Stimulated activated CD4-positive, alpha-beta T cell treated with anti-CD3 and anti-CD28 coated beads, Interleukin-12 subunit alpha, Interleukin-12 subunit beta, amount 100 ng/mL, for 48 hours (primary cell): ENCODE measurements around the gene CIB4.

ENCODE experiments used
- DNase-seq, 3 donors: peaks; one replicate each; pipeline ENCODE4 v3.0.0-alpha.2; 2020; ENCODE audit warnings: low read depth in 2 of 3, low spot score in 1 of 3

The CIB4 gene

DNA sequence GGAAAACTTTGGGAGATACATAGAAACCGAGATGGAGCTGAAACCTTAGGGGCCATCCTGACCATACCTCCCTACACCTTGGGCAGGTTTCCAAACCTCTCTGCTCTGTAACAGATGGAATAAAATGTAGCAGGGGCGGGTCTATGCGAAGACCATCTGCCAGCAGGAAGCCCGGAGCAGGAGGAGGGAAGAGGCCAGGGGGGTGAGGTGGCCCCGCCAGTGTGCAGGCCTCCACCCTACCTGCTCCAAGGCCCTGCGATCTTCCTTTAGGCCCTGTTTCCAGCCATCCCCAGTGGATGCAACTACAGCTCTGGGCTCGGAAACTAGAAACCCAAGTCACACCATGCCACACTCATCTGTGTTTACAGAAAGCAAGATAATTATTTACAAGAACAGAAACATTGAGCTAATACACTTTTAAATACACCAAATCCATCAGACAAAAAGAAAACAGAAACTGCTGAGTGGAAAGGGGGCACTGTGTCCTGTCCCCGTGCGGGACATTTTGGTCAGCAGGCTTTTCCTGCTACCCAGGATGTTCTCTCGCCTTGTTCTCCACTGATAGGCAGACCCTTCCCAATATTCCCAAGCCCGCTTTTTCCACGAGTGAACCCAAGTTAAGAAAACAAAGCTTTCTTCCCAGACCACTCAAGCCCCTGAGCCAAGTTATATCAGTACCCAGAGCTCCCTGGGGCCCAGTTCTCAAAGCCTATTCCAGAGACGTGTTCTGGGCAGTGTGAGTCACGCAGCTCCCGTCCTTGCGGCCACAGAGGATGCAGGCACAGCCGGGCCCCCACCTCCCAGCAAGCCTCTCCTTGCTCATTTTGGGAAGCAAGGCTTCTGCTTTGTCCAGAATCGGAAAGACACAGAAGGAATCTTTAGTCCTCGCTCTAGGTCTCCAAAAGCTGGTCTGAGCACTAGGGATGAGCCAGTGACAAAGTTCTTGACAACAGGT lies 17.3 kb downstream of the CIB4 start:
- DNase-seq: no peak

DNA sequence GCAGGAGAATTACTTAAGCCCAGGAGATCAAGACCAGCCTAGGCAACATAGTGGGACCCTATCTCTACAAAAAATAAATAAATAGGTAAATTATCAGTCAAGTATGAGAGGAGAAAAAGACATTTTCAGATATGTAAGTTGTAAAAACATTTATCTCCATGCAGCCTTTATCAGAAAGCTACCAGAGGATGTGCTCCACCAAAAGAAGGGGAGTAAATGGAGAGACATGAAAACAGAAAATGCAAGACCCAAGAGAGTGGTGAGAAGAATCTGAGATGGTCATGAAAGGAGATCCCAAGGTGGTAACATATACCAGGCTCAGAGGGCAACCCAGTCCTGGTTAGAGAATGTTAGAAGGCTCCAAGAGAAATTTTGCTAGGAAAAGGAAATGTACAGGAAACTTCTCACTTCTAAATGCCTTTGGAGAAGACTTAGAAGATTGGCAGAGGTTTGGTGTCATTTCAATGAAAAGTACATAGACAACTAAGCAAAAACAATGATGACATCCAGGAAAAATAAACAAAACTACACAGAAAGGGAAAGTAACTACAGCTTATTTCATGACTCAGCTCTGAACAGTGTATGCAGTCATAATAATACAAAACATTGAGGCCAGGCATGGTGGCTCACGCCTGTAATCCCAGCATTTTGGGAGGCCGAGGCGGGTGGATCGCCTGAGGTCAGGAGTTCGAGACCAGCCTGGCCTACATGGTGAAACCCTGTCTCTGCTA lies 19.5 kb downstream of the CIB4 start:
- no peak for DNase-seq

DNA sequence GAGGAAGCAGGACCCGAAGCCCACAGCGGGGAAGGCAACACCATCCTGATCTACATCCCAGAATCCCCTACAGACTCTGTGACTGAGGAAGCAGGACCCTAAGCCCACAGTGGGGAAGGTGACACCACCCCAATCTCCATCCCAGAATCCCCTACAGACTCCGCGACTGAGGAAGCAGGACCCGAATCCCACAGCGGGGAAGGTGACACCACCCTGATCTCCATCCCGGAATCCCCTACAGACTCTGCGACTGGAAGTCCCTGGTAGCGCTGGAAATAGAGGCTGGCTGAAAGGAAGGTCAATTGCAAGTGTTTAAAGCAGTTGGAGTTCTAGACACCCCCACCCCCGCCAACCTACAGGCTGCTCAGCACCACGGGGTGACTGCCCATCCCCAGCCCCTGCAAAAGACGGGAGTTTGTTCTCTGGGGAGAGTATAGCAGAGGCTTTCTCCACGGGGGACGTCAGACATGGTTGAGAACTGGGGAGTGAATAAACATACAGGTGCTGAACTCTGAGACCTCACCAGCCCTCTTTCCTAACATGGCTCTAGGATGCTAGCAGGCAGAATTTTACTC lies 21.0 kb downstream of the CIB4 start:
- no peak for DNase-seq

DNA sequence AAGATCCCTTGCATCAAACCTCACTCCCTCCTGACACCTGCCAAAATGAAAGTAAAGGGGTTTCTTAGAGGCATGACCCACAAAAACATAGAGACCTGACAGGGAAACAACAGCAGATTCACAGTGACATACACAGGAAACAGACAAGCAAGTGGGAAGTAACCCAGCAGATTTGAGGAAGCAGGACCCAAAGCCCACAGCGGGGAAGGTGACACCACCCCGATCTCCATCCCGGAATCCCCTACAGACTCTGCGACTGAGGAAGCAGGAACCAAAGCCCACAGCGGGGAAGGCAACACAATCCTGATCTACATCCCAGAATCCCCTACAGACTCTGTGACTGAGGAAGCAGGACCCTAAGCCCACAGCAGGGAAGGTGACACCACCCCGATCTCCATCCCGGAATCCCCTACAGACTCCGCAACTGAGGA lies 21.6 kb downstream of the CIB4 start:
- DNase-seq: no peak

DNA sequence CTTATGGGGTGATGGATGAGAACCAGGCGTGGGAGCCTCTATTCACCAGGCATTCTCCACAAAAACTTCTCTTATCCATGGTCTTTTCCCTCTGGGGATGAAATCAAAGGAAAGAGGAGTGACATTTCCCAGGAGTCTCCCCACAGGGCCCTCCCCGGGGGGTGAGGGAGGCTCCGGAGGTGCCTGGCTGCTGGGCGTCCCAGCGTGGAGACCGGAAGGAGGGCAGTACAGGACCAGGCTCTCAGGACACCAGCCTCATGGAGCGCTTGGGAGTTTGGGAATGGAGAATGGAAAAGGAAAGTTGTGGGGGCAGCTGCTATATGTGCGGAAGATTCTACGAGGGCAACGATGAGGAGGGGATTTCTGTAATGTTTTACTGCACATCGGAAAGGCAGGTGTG lies 22.1 kb downstream of the CIB4 start:
- DNase-seq: no peak

DNA sequence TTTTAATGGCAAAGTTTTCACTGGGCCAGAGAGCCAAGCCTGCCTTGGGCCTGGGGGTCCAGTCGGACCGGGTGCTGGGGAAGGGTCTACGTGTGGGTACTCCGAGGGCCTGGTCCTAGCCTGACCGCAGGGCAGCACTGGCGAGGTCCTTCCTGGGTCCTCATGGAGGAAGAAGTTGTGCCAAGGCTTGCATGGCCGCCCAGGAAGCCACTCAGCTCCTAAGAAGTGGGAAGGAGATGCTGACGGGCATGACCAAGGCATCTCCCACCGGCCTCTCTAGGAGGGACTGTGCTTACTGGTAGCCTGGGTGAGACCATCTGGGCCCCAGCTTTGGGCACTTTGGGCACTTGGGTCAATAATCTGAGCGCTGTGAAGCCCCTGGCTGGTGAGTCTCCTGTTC lies 22.6 kb downstream of the CIB4 start:
- no peak for DNase-seq

DNA sequence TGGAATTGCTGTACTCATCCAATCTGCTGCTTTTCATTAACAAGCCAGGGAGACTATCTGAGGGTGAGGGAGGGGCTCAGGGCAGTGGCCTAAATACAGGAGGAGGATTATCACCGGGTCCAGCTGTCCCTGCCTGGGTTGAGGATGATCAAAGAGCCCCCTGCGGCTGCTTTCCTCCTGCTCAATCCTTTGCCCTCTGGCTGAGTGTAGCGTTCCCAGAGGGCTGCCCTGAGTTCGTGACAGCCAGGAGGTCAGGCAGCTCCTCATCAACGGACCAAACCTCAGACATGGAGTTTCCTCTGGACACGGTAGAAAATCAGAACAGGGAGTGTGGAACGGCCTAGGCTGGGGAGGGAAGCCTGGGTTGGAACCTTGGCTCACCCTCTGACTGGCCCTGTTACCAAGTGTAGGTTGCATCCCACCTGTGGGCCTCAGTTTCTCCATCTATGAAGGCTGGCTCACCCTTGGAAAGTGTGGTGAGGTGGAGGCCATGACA lies 23.5 kb downstream of the CIB4 start:
- DNase-seq: no peak

DNA sequence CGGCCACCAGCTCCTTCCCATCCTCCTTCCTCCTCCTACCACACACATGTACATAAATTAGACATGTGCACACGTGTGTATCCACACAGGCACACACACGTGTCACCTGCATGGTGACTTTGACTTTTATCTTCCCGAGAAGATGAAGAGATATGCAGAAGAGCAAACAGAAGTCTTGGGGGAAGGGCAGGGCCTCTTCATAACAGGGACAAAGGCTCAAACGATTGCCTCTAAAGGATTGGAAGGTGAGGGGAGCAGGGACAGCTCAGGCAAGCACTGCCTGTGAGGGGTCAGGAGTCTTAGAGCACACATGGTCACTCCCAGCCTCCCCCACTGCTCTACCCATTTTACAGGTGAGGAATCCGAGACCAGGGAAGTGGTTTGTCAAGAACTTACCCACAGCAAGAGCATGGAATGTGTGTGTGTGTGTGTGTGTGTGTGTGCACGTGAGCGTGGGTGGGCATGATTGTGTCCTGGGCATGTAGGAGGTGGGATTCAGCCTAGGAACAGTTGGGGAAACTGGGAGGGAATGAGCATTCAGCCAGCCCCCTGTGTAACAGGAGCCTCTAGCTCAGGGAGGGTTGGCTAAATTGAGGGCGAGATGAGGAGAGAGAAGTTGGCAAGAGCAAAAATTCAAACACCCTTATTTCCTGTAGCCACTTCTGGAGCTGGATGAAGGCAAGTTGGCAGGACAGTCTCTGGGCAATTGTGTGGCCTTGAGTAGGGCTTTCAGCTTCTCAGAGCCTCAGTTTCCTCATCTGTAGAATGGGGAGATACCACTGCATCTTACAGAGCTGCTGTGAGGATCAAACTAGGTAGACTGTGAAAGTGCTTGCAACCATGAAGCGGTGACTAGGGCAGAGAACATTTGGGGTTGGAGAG lies 24.2 kb downstream of the CIB4 start:
- DNase-seq: no peak

DNA sequence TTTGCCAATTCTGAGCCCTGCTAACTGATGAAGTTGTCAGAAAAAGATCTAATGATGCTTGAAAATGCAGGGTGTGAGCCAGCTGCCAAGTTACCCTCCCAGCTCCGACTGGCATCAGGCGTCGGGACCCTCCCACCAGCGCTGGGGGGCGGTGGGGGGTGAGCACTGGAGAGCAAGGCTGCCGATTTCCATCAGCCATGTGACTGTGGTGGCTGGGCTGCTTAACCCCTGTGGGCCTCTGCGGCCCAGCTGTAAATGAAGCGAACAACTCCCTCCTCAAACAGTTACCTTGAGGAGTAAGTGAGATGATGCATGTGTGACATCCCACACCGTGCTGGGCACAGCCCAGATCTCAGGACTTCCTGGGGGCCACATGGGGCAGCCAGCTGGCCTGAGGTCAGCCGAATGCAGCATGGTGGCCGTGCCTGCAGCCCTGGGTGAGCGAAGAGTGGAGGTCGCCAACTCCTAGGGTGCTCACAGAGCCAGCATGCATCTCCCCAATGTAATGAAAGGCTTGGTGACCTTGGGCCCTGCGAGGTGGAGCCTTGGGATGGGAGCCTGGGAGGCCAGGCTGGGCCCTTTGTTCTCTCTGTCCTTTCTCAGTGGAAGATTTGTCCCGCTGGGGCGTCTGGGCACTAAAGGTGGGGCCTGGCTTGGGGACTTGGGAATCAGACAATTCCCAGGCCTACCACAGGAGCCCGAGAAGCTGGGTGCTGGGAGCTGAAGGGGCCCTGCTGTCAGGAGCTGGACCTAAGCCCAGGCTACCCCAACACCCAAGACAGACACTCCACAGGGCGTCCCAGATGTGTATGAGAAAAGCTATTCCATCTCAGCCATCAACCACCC lies 25.1 kb downstream of the CIB4 start:
- DNase-seq: no peak

DNA sequence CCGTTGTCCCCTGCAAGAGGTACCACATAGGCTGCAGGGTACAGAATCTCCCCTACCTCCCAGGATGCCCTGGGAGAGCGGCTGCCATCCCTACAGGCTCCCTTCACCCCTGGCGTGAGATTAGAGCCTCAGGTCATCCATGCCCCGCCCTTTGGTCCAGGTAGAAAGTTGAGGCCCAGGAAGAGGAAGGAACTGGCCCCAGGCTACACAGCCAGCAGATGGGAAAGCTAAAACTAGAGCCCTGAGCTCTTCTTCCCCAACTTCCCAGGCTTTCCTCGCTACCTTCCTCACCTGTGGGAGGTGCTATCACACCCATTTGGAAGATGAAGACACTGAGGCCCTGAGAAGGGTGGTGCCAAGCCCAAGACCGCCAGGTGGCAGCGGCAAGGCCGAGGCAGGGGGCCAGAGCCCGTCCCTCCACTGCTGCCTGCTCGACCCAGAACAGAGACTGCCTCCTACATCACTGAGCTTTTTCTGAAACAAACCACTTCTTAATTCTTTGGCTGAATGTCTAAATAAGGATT lies 25.8 kb downstream of the CIB4 start:
- no peak for DNase-seq

DNA sequence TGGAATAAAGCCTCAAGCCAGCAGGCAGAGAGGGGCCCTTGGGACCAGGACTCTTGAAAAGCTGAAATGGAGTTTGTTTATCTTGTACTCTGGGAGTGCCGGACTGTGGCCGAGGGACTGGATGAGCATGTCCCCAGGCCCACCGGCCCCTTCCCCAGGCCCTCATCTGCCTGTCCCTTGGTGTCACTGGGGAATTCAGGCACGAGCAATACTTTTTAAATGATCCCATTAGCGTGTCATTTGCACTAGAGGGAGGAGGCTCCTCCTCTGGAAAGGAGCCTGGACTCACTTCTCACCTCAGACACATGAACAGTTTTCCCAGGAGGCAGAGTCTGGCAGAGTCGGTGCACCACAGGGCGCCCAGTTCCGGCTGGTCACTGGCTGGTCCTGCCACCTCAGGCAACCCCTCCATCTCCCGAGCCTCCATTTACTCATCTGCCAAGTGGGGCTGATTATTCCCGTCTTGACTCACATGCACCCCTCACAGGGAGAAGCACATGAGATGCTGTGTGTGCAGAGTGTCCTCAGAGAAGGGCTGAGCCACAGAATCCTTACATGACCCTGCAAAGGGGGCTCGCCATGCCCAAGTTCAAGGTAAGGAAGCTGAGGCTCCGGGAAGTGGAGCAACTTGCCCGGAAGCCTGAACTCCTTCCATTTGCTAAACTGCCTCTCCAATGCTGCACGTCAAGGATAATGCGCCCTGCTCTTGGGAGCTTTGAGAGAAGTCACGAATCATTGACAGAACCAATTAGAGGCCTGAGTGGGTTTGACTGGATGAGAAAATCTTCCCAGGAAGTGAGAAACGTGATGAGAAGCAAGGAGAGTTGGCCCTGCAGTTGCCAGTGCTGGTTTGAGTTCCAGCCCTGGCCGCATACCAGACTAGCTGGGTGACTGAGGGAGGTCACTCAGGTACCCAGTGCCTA lies 26.7 kb downstream of the CIB4 start:
- no peak for DNase-seq

DNA sequence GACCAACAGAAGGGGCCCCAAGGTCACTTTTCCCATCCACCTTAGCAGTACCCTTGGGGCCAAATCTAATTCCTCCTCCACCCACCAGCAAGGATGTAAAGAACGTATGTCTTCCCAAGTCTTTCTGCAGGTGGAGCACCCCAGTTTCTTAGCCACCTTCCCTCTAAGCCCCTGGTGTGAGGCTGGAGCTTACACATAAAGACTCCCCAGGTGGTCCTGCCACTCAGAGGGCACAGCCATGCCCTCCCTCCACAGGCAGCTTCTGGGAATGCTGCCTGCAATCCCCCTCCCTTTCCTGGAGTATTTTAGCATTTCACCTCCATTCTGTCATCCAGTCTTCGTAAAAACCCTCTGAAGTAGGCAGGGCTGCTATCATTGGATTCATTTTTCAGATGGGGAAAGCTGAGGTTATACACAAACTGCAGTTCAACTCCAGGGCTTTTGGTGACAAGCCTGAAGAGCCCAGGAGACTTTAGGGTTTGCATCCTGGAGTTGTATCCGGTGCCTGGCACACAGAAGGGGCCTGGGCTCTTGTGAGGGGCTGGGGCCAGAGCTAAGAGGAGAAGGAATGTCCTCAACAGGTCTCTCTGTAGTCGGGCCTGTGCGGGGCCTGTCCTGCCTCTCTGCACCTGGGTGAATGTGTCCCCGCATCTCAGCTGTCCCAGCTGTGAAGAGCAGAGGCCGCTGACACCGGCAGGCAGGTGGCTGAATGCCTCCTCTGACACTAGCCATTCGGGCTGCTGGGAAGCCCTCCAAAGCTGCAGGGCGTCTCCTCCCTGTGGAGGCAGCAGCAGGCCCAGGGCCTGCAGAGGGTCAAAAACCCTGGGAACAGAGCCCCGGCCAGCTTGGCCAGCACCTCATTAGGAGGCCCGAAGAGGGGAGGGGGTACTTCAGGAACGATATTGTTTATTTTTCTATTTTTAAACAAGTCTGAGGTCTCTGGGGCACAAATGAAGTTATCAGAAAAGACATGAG lies 27.6 kb downstream of the CIB4 start:
- no peak for DNase-seq

DNA sequence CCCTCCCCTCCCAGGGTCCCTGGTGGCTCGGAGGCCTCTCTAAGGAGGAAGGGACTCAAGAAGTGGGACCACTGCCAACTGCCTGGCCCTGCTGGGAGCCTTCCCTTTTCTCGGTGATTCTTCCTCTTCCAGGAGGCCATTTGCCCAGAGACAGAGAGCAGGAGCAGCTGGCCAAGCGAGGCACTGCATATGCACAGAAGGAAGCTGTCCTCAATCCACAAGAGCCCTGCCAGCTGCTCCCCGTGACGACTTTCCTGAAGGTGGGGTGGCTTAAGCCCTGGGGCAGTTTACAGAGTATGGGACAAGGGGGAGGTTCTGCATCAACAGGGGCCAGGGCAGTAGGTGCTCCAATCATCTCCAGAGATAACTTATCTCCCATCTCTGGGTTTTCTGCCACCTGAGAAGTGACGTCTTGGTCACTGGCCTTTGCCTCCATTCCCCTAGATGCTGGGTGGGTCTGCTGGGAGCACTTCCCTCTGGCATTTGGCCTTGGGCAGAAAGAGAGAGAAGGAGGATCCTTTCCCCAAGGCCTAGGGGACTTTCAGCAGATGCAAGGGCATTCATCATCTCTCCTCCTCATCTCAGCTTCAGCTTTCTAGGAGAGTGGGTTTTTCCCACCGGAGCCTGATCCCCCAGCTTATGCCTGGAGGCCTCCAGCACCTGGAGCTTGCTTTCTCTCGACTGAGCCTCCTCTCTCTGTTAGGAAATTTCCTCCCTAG lies 28.5 kb downstream of the CIB4 start:
- no peak for DNase-seq

DNA sequence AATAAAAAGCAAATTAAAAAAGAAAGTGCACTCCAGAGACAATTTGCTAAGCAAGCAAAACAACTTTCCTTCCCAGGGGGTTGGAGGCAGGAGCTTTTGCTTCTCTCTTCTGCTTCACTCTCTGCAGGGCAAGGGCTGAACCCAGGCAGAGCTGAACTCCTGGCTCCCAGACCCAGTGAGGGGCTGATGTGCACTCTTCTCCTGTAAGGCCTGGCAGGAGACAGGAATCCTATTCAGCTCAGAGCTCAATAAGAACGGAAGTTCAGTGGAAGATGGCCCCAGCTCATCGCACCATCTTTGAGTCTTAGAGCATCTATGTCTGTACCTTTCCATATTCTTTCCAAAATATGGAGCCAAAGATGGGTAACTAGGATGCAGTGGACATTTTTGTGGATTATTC lies 29.1 kb downstream of the CIB4 start:
- no peak for DNase-seq

DNA sequence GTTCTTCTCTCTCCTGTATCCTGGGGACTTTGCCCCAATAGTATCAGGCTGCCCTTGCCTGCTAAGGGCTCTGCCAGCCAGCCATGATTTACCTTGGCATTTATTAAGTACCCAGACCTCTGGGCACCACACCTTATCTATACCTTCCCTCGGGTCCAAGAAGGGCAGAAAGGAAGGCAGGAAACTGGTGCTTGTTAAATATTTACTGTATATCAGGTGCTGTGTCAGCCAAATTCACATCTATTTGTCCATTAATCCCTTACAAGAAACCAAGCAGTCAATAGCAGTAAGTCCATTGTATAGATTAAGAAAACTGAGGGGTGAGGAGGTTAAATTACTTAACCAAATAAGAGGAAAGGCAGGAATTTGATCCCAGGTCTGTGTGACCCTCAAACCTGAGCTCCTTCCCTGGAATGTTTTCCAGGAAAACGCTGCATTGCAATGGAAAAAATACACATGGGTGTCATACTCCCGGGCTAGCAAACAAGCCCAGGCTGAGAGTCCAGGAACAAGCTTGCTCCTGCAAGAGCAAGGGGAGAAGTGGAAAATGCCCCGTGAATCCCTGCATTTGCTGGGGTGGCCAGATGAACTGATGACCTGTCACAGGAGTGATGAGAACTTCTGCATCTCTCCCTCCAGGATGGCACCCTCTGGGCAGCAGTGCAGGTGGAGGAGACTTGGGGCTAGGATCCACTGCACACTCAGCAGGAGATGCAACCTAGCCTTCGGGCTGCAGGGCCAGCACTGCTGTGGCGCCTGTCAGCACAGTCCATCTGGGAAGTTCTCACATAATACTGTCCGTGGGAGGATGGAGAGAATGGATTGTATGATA lies 30.4 kb downstream of the CIB4 start:
- DNase-seq: no peak

DNA sequence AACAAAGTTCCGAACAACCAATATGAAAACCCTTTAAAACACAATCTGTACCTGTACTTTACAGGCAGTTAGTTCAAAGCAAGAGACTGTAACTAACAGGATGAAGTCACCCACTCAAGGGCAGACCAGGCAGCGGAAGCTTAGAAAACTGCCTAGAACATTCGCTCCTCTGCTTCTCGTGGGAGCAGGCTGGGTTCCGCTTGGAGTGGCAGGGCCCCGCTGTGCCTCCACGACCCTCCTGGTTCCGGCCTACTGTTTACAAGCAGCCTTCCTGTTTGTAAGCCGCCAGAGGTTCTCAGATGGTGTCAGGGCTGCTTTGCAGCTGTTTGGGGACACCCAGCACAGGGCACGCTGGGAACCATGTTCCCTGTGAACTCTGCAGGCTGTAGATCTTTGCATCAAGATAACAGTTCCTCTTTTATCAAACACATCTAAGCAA lies 31.3 kb downstream of the CIB4 start:
- no peak for DNase-seq
